Liver (tissue), 9 donors: Measurements from ENCODE around the gene SEZ6L. TPM values are rescaled to one million over a fixed set of nuclear protein-coding genes. Genes with fewer than 3 reads are reported as not detected.

ENCODE experiments used
- DNase-seq: peaks from one replicate; pipeline ENCODE4 v3.0.0-alpha.2; 2017; ENCODE audit warnings: low spot score
- H3K27ac ChIP-seq, 2 donors: one replicate each; pipeline ENCODE4 v1.7.0; 2013; ENCODE audit warnings: inconsistent platforms in 2 of 2, low read length in 2 of 2, control low read depth in 1 of 2, low read depth in 1 of 2, mild to moderate bottlenecking in 1 of 2
- H3K27me3 ChIP-seq, 4 donors: one replicate each; pipeline versions ENCODE4 v1.6.1 to v1.7.0; 2013; ENCODE audit warnings: low read length in 3 of 4, inconsistent platforms in 1 of 4, mild to moderate bottlenecking in 1 of 4, moderate library complexity in 1 of 4; ENCODE audit not compliant: control insufficient read depth in 4 of 4, insufficient read depth in 4 of 4
- H3K36me3 ChIP-seq, 4 donors: one replicate each; pipeline versions ENCODE4 v1.6.1 to v1.7.0; 2013; ENCODE audit warnings: low read length in 3 of 4, mild to moderate bottlenecking in 3 of 4, low read depth in 1 of 4, moderate library complexity in 1 of 4; ENCODE audit not compliant: control insufficient read depth in 4 of 4, insufficient read depth in 3 of 4
- H3K4me1 ChIP-seq, 4 donors: one replicate each; pipeline versions ENCODE4 v1.6.1 to v1.7.0; 2013; ENCODE audit warnings: low read length in 3 of 4, mild to moderate bottlenecking in 3 of 4, moderate library complexity in 1 of 4; ENCODE audit not compliant: control insufficient read depth in 4 of 4, insufficient read depth in 4 of 4
- H3K4me3 ChIP-seq, 3 donors: one replicate each; pipeline versions ENCODE4 v1.6.1 to v1.7.0; 2013; ENCODE audit warnings: low read length in 3 of 3, control low read depth in 1 of 3, low read depth in 1 of 3, mild to moderate bottlenecking in 1 of 3
- H3K9ac ChIP-seq, 2 donors: one replicate each; pipeline ENCODE4 v1.7.0; 2013; ENCODE audit warnings: low read length in 2 of 2, mild to moderate bottlenecking in 2 of 2, moderate library complexity in 2 of 2, control low read depth in 1 of 2, low read depth in 1 of 2
- H3K9me3 ChIP-seq, 4 donors: one replicate each; pipeline versions ENCODE4 v1.6.1 to v1.7.0; 2013; ENCODE audit warnings: low read length in 3 of 4; ENCODE audit not compliant: control insufficient read depth in 4 of 4
- ATF3 ChIP-seq: IDR thresholded peaks from 2 replicates; pipeline ENCODE4 v1.6.1; 2016; ENCODE audit warnings: antibody characterized with exemption
- EGR1 ChIP-seq, 2 donors: IDR thresholded peaks; 2 replicates each; pipeline ENCODE4 v1.6.1; 2016 to 2018; ENCODE audit warnings: antibody characterized with exemption in 2 of 2, low read depth in 2 of 2
- FOXA1 ChIP-seq: IDR thresholded peaks from 2 replicates; pipeline ENCODE4 v1.6.1; 2016; ENCODE audit warnings: antibody characterized with exemption
- FOXA2 ChIP-seq: IDR thresholded peaks from 2 replicates; pipeline ENCODE4 v1.6.1; 2016; ENCODE audit warnings: antibody characterized with exemption
- GABPA ChIP-seq, 2 donors: IDR thresholded peaks in 1 of 2; conservative IDR thresholded peaks in 1 of 2; 2 replicates each; pipeline ENCODE4 v1.6.1; 2016; ENCODE audit warnings: antibody characterized with exemption in 2 of 2, mild to moderate bottlenecking in 1 of 2, moderate library complexity in 1 of 2
- JUND ChIP-seq, 2 donors: IDR thresholded peaks; 2 replicates each; pipeline ENCODE4 v1.6.1; 2016; ENCODE audit warnings: antibody characterized with exemption in 2 of 2
- MAX ChIP-seq: IDR thresholded peaks from 2 replicates; pipeline ENCODE4 v1.6.1; 2016; ENCODE audit warnings: antibody characterized with exemption
- RAD21 ChIP-seq, 2 donors: IDR thresholded peaks; 2 replicates each; pipeline ENCODE4 v1.6.1; 2016; ENCODE audit warnings: antibody characterized with exemption in 2 of 2, mild to moderate bottlenecking in 2 of 2
- REST ChIP-seq: IDR thresholded peaks from 2 replicates; pipeline ENCODE4 v1.6.1; 2016; ENCODE audit warnings: antibody characterized with exemption, mild to moderate bottlenecking
- RXRA ChIP-seq, 2 donors: IDR thresholded peaks; 2 replicates each; pipeline ENCODE4 v1.6.1; 2017 to 2018; ENCODE audit warnings: antibody characterized with exemption in 2 of 2, mild to moderate bottlenecking in 1 of 2
- SP1 ChIP-seq: IDR thresholded peaks from 2 replicates; pipeline ENCODE4 v1.6.1; 2018; ENCODE audit warnings: antibody characterized with exemption, mild to moderate bottlenecking
- TAF1 ChIP-seq: conservative IDR thresholded peaks from 2 replicates; pipeline ENCODE4 v1.6.1; 2016; ENCODE audit warnings: antibody characterized with exemption, mild to moderate bottlenecking
- ZBTB33 ChIP-seq: IDR thresholded peaks from 2 replicates; pipeline ENCODE4 v1.6.1; 2016; ENCODE audit warnings: antibody characterized with exemption
- WGBS: extraction: QIAGEN DNeasy Blood & Tissue Kit; methylation state at CpG from one replicate; pipeline ENCODE4 v1.1.7; 2013; 5-methylcytosine and 5-hydroxymethylcytosine counted together
- polyA plus RNA-seq, 2 donors: library from polyadenylated mRNA; stranded (reverse) in 1 of 2; unstranded in 1 of 2; fragments of 200-250 nt in 1 of 2; fragments of >200 nt in 1 of 2; fragmentation: Nextera tagmentation in 1 of 2; extraction: Ambion mirVana in 1 of 2; gene quantifications; one replicate each; pipeline versions ENCODE4 v1.2.1 to v1.2.3, GENCODE V29; 2013 to 2015
- total RNA-seq, 2 donors: library from RNA; depleted of rRNA; stranded (reverse); fragments of >200 nt; gene quantifications; one replicate each; pipeline ENCODE4 v1.2.3, GENCODE V29; 2014
- donor health status: healthy.
- donor health status: healthy.
- donor health status: healthy.
- donor health status: healthy.
- donor health status: healthy.

SEZ6L gene
- total and polyA plus RNA-seq, 4 donors = under 0.01 to 0.70 (median 0.08) TPM; not detected in 1

- WGBS = 66% methylated on average over 4 of the region's 4 CpGs
These were observed 36.2 kb downstream of the SEZ6L start for GRCh38 chr22:26205494-26205893.

GRCh38 chr22:26210334-26210733, 41.1 kb downstream of the SEZ6L start:
- TF ChIP-seq SP1 = no peak
- no peak for TF ChIP-seq RAD21 (IDR thresholded peaks at IDR 0.05)
- TF ChIP-seq JUND (IDR thresholded peaks at IDR 0.05) = no peak
- no peak for TF ChIP-seq RXRA (IDR thresholded peaks at IDR 0.05)
- TF ChIP-seq ATF3 = no peak
- no peak for TF ChIP-seq ZBTB33
- no peak for TF ChIP-seq GABPA (IDR thresholded peaks at IDR 0.05 in 1 of 2, conservative IDR thresholded peaks at IDR 0.05 in 1 of 2)
- no peak for TF ChIP-seq FOXA1

More at GRCh38 chr22:26205494-26205893, 36.2 kb downstream of the SEZ6L start:
- H3K27ac ChIP-seq = no peak overlapping the region
- H3K4me3 ChIP-seq = no peak overlapping the region
- H3K4me1 ChIP-seq = no peaks in the 10 kb centered on the region
- no peak for TF ChIP-seq RXRA (IDR thresholded peaks at IDR 0.05)
- no peak for TF ChIP-seq EGR1 (IDR thresholded peaks at IDR 0.05; ENCODE audit: low read depth in 2 of 2)
- no peak for TF ChIP-seq JUND (IDR thresholded peaks at IDR 0.05)
- no peak for TF ChIP-seq FOXA2
- no peak for TF ChIP-seq SP1
- TF ChIP-seq GABPA (IDR thresholded peaks at IDR 0.05 in 1 of 2, conservative IDR thresholded peaks at IDR 0.05 in 1 of 2) = no peak
- TF ChIP-seq TAF1 = no peak
- TF ChIP-seq REST = no peak
- TF ChIP-seq ZBTB33 = no peak
- no peak for TF ChIP-seq MAX
- DNase-seq = no peak
- H3K27me3 ChIP-seq = peaks cover 0 to 3% (median 0%) of the 10 kb centered on the region in 4 donors
- peaks cover 0 to 2% (median 0%) of the 10 kb centered on the region in 4 donors for H3K9me3 ChIP-seq
- H3K36me3 ChIP-seq = no peaks in the 10 kb centered on the region
- H3K9ac ChIP-seq = no peak overlapping the region

More at GRCh38 chr22:26210334-26210733, 41.1 kb downstream of the SEZ6L start:
- 76% methylated on average over 8 of the region's 8 CpGs for WGBS
- H3K4me3 ChIP-seq = no peak overlapping the region
- H3K9me3 ChIP-seq = peaks cover 0 to 2% (median 0%) of the 10 kb centered on the region in 4 donors
- no peak overlapping the region for H3K27ac ChIP-seq
- H3K4me1 ChIP-seq = no peaks in the 10 kb centered on the region
- DNase-seq = no peak
- H3K9ac ChIP-seq = no peak overlapping the region
- no peaks in the 10 kb centered on the region for H3K36me3 ChIP-seq
- peaks cover 0 to 3% (median 0%) of the 10 kb centered on the region in 4 donors for H3K27me3 ChIP-seq
